Measurements from ENCODE around the gene RPS19.

DNA sequence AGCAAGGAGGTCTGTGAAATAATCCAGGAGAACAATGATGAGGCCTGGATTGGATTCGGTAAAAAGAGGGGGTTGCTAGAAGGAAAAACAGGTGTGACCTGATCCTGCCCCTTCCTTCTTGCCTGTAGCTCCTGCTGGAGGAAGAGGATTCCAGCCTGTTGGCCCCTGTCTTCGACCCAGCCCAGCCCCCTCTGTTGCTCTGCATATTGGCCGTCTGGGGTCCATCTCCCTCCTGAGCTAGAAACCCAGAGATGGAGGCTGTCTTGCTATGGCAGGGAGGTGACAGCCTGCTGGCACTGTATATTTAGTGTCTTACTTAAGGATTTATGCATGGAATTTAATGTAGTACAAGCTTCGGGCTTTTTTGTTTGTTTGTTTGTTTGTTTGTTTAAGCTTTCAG, 8.6 kb upstream of the RPS19 start:
- TF ChIP-seq, protein P1, sequence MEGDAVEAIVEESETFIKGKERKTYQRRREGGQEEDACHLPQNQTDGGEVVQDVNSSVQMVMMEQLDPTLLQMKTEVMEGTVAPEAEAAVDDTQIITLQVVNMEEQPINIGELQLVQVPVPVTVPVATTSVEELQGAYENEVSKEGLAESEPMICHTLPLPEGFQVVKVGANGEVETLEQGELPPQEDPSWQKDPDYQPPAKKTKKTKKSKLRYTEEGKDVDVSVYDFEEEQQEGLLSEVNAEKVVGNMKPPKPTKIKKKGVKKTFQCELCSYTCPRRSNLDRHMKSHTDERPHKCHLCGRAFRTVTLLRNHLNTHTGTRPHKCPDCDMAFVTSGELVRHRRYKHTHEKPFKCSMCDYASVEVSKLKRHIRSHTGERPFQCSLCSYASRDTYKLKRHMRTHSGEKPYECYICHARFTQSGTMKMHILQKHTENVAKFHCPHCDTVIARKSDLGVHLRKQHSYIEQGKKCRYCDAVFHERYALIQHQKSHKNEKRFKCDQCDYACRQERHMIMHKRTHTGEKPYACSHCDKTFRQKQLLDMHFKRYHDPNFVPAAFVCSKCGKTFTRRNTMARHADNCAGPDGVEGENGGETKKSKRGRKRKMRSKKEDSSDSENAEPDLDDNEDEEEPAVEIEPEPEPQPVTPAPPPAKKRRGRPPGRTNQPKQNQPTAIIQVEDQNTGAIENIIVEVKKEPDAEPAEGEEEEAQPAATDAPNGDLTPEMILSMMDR (IDR thresholded peaks at IDR 0.05; ENCODE audit: low read length), result no peak
- TF ChIP-seq EZH2 (optimal IDR thresholded peaks at IDR 0.05; ENCODE audit: low read depth, low read length) (no peak), EZH2phosphoT487 (IDR thresholded peaks at IDR 0.05; ENCODE audit: low read length) (no peak)

All from MM.1S (cell line).